Activated CD8-positive, alpha-beta memory T cell treated with anti-CD3 and anti-CD28 coated beads, Interleukin-2, amount 10 ng/mL, durations not matched to agents 7 days and 5 days (primary cell): ENCODE data around the gene CNR2. TPM values are rescaled to one million over a fixed set of nuclear protein-coding genes. Genes with fewer than 3 reads are reported as not detected.
"Not testable (repeated sequence)": the region's sequence is repeated elsewhere in the genome, so short reads cannot be mapped to it uniquely, and the experiment has no call there.

Experiments used
- ATAC-seq: fragments of 150-1000 bp; cut with Tn5 transposase; one replicate; pipeline ENCODE4 v1.10.0; 2021; ENCODE audit warnings: moderate library complexity
- CTCF ChIA-PET: fragments of 350-600 bp; sonication (Branson Sonifier 250); formaldehyde crosslinking; loops from one replicate; lab custom pipeline; 2021; ENCODE audit warnings: antibody characterized with exemption; lab: Charles Lee
- DNase-seq: peaks from one replicate; pipeline ENCODE4 v3.0.0-alpha.2; 2020
- H3K27ac Mint-ChIP-seq: one replicate; pipeline ENCODE4 v1.8.0; 2021; ENCODE audit warnings: mild to moderate bottlenecking, mixed read lengths
- H3K27me3 Mint-ChIP-seq: one replicate; pipeline ENCODE4 v1.8.0; 2021; ENCODE audit warnings: mixed read lengths
- H3K36me3 Mint-ChIP-seq: one replicate; pipeline ENCODE4 v1.8.0; 2021; ENCODE audit warnings: mild to moderate bottlenecking, mixed read lengths
- H3K4me1 Mint-ChIP-seq: one replicate; pipeline ENCODE4 v1.8.0; 2021; ENCODE audit warnings: mixed read lengths
- H3K4me3 Mint-ChIP-seq: one replicate; pipeline ENCODE4 v1.8.0; 2021; ENCODE audit warnings: mild to moderate bottlenecking, moderate library complexity, mixed read lengths
- H3K9me3 Mint-ChIP-seq: one replicate; pipeline ENCODE4 v1.8.0; 2022; ENCODE audit warnings: low read depth, mixed read lengths
- total RNA-seq, 2 experiments: library from RNA; stranded (reverse); gene quantifications; one replicate each; pipeline ENCODE4 v1.2.3, GENCODE V29; 2021

Gene CNR2
- total RNA-seq, 2 experiments from 2014 or later: 0.14 to 0.47 TPM

DNA sequence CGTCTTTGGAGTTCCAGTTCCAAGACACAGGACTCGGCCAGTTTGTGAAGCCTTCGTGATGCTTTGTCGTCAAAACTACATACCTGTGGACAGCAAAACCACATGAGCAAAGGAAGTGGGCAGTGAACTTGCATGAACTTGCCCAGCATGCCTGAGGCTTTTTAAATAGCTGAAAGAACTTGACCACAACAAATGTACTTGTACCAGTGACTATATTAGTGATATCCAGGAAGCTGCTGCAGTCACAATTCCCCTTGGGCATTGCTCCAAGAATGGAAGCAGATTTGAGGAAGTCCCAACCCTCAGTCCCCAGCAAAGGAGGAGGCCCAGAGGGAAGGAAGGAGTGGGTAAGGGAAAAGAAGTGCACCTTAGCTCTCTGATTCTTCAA lies 47.6 kb downstream of the CNR2 start:
- DNase-seq (peak; percentile 45), ATAC-seq (no peak)
- no peak overlapping the region for H3K4me3 Mint-ChIP-seq
- H3K27ac Mint-ChIP-seq: no peak overlapping the region
- CTCF ChIA-PET: interaction anchor here (0.9 to 1.2 kb wide), 3 partner anchors 40 to 94 kb away, joined by 3 to 4 read pairs (median 3); partner anchors contain the start of gene HMGCL
- H3K9me3 Mint-ChIP-seq: no peaks in the 10 kb centered on the region
- peaks cover 36% of the 10 kb centered on the region for H3K4me1 Mint-ChIP-seq
- H3K27me3 Mint-ChIP-seq: peaks cover 18% of the 10 kb centered on the region
- H3K36me3 Mint-ChIP-seq: peaks cover 4% of the 10 kb centered on the region

DNA sequence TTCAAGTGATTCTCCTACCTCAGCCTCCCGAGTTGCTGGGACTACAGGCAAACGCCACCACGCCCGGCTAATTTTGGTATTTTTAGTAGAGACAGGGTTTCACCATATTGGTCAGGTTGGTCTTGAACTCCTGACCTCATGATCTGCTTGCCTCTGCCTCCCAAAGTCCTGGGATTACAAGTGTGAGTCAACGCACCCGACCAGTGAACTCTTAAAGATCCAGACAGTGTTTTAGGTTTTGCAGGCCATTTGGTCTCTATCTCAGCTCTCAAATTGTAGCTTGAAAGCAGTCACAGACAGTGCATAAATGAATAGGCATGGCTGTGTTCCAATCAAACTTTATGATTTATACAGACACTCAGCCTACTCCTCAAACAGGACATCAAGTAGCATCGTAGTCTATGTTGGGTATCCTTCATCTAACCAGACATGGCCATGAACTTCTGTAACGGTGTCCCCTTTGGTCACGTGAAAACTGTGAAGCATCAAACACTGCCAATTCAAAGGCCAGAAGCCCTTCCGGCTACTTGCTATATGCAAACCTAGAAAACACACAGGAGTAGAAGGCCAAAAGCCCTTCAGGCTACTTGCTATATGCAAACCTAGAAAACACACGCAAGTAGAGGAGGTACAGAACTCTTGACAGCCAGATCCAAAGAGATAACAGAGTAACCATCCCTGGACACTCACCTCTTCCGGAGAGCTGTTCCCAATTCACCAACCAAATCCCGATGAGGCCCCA lies 48.2 kb downstream of the CNR2 start:
- H3K4me3 Mint-ChIP-seq: no peak overlapping the region
- ATAC-seq: no peak
- peaks cover 36% of the 10 kb centered on the region for H3K4me1 Mint-ChIP-seq
- H3K36me3 Mint-ChIP-seq: peaks cover 4% of the 10 kb centered on the region
- DNase-seq: no peak
- no peaks in the 10 kb centered on the region for H3K9me3 Mint-ChIP-seq
- peaks cover 14% of the 10 kb centered on the region for H3K27me3 Mint-ChIP-seq
- H3K27ac Mint-ChIP-seq: no peak overlapping the region
- CTCF ChIA-PET: interaction anchor here (0.5 to 1.2 kb wide), 3 partner anchors 35 to 93 kb away, joined by 3 to 4 read pairs (median 4); no protein-coding TSS in a partner anchor

DNA sequence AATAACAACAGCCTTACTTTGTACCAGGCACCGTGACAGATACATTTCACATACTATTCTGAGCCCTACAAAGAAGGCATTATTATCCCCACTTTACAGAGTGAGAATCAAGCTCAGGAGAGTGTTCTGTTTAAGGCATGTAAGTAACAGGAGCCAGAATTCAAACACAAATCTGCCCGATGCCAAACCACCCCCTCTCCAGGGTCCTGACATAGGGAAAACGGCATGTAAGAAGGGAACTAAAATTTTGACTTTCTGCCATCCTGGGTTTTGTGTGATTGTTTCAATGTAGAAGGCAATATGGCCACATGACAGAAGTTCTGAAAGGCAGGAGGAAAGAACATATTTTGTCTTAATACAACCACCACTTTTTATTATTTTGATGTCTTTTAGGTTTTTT lies 50.5 kb downstream of the CNR2 start:
- no peak overlapping the region for H3K4me3 Mint-ChIP-seq
- no peaks in the 10 kb centered on the region for H3K9me3 Mint-ChIP-seq
- H3K27me3 Mint-ChIP-seq: peaks cover 6% of the 10 kb centered on the region
- CTCF ChIA-PET: interaction anchor here (1.4 kb wide), 1 partner anchor 52 kb away, joined by 5 read pairs; no protein-coding TSS in a partner anchor
- ATAC-seq (no peak), DNase-seq (no peak)
- no peak overlapping the region for H3K27ac Mint-ChIP-seq
- peaks cover 4% of the 10 kb centered on the region for H3K36me3 Mint-ChIP-seq
- H3K4me1 Mint-ChIP-seq: peaks cover 26% of the 10 kb centered on the region

DNA sequence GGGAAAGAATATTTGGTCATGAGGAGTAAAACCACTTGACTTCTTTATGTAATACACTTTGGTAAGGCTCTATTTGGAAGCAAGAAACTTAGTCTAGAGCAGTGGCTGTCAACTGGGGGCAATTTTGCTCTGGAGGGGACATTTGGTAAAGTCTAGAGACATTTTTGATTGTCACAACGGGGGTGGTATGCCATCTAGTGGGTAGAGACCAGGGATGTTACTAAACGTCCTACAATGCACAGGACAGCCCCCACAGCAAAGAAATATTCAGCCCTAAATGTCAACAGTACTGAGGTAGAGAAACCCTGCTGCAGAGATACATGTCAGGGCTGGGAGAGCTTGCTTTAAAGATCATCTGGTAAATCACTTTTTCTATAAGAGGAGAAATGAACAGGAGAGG lies 58.6 kb downstream of the CNR2 start:
- no peak overlapping the region for H3K4me3 Mint-ChIP-seq
- peaks cover 3% of the 10 kb centered on the region for H3K36me3 Mint-ChIP-seq
- DNase-seq: peak; percentile 49
- peaks cover 9% of the 10 kb centered on the region for H3K4me1 Mint-ChIP-seq
- CTCF ChIA-PET: interaction anchor here (0.6 to 3.2 kb wide), 9 partner anchors 9 to 147 kb away, joined by 3 to 29 read pairs (median 4); partner anchors contain the start of gene GALE
- H3K9me3 Mint-ChIP-seq: no peaks in the 10 kb centered on the region
- ATAC-seq: peak; percentile 61
- no peaks in the 10 kb centered on the region for H3K27me3 Mint-ChIP-seq
- H3K27ac Mint-ChIP-seq: peak overlapping the region; percentile 31

DNA sequence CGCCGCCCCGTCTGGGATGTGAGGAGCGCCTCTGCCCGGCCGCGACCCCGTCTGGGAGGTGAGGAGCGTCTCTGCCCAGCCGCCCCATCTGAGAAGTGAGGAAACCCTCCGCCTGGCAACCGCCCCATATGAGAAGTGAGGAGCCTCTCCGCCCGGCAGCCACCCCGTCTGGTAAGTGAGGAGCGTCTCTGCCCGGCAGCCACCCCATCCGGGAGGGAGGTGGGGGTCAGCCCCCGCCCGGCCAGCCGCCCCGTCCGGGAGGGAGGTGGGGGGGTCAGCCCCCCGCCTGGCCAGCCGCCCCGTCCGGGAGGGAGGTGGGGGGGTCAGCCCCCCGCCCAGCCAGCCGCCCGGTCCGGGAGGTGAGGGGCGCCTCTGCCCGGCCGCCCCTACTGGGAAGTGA lies 60.0 kb downstream of the CNR2 start:
- H3K4me1 Mint-ChIP-seq, H3K27me3 Mint-ChIP-seq, H3K4me3 Mint-ChIP-seq, H3K9me3 Mint-ChIP-seq, H3K27ac Mint-ChIP-seq, CTCF ChIA-PET, H3K36me3 Mint-ChIP-seq, DNase-seq, ATAC-seq: not testable (repeated sequence)

DNA sequence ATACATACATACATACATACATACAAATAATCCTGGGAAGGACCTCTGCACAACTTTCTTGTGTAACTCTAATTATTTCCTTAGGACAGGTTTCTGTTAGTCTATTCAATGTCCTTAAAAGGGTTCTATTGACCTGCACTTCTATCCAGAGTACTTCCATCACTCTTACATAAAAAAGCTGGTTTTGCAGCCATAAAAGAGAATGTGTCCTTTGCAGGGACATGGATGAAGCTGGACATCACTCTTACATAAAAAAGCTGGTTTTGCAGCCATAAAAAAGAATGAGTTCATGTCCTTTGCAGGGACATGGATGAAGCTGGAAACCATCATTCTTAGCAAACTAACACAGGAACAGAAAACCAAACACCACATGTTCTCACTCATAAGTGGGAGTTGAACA lies 61.8 kb downstream of the CNR2 start:
- H3K9me3 Mint-ChIP-seq, H3K27me3 Mint-ChIP-seq, H3K4me1 Mint-ChIP-seq, ATAC-seq, DNase-seq, H3K27ac Mint-ChIP-seq, H3K4me3 Mint-ChIP-seq: not testable (repeated sequence)
- CTCF ChIA-PET: interaction anchor here (2.2 kb wide), 1 partner anchor 45 kb away, joined by 5 read pairs; no protein-coding TSS in a partner anchor
- H3K36me3 Mint-ChIP-seq: peaks cover 20% of the 10 kb centered on the region

DNA sequence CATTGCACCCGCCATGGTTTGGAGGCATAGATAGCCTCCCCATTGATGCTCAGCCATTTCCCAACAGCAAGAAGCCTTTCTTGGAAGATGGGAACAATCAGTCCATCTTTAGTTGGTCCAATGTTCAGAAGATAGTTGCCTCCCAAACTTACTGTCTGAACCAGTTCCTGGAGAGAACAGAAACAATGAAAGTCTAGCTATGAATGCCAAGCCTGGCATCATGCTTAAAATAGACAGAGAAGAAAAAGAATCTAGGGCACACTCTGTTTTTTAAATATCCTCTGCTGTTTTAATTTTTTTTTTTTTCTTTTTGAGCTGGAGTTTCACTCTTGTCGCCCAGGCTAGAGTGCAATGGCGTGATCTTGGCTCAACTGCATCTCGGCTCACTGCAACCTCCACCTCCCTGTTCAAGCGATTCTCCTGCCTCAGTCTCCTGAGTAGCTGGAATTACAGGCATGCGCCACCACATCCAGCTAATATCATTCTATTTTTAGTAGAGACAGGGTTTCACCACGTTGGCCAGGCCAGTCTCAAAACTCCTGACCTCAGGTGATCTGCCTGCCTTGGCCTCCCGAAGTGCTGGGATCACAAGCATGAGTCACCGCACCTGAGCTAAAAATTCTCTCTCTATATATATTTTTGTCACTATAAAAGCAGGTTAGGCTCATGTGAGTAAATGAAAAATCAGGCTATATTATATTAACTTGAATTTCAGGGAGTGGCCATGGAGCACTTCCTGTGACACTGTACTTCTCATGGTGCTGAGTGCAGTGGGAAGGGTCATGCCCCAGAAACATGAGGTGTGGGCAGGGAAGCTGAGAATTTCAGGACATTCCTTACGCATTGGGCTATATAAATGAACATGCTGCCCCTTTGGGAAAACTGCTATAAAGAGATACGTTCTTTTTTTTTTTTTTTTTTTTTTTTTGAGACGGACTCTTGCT lies 64.2 kb downstream of the CNR2 start:
- peaks cover 2% of the 10 kb centered on the region for H3K9me3 Mint-ChIP-seq
- peaks cover 27% of the 10 kb centered on the region for H3K36me3 Mint-ChIP-seq
- H3K4me1 Mint-ChIP-seq: no peaks in the 10 kb centered on the region
- no peak overlapping the region for H3K4me3 Mint-ChIP-seq
- ATAC-seq: no peak
- DNase-seq: no peak
- CTCF ChIA-PET: interaction anchor here (0.6 to 1.3 kb wide), 3 partner anchors 38 to 77 kb away, joined by 3 to 6 read pairs (median 4); no protein-coding TSS in a partner anchor
- H3K27ac Mint-ChIP-seq: no peak overlapping the region
- H3K27me3 Mint-ChIP-seq: no peaks in the 10 kb centered on the region

DNA sequence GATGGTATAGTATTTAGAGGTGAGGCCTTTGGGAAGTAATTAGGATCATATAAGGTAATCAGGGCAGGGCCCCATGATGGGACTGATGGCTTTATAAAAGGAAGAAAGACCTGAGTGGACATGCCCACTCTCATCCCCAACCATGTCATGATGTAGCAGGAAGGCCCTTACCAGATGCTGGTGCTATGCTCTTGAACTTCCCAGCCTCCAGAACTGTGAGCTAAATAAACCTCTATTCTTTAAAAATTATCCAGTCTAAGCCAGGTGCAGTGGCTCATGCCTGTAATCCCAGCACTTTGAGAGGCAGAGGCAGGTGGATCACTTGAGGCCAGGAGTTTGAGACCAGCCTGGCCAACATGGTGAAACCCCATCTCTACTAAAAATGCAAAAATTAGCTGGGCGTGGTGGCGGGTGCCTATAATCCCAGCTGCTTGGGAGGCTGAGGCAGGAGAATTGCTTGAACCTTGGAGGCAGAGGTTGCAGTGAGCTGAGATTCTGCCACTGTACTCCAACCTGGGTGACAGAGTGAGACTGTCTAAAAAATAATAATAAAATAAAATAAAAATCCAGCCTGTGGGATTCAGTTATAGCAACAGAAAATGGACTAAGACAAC lies 65.6 kb downstream of the CNR2 start:
- CTCF ChIA-PET, DNase-seq: not testable (repeated sequence)

DNA sequence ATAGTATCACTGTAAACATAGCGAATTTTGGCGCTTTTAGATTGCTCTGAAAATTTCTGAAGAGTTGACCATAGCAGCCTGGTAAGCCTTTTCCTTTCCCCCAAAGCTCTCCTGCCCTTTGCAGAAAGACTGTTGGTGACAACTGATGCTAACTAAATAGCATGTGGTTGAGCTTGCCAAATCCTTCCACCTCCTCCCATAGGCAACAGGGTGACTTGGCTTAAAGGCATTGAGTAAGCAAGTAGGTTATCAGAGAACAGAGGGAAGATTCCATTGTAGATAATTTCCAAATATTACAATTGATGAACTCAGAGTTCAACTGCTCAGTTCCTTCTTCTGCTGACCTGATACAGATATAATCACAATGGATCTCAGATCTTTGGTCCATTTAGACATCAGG lies 68.0 kb downstream of the CNR2 start:
- Mint-ChIP-seq H3K27ac (no peak overlapping the region), H3K9me3 (peaks cover 2% of the 10 kb centered on the region), H3K27me3 (peaks cover 11% of the 10 kb centered on the region), H3K4me3 (no peak overlapping the region), H3K36me3 (peaks cover 24% of the 10 kb centered on the region), H3K4me1 (no peaks in the 10 kb centered on the region)
- no peak for ATAC-seq
- CTCF ChIA-PET: interaction anchor here (2.1 kb wide), 1 partner anchor 9 kb away, joined by 6 read pairs; no protein-coding TSS in a partner anchor
- no peak for DNase-seq

More for the DNA sequence above, 65.6 kb downstream of the CNR2 start:
- not testable (repeated sequence) for H3K4me3 Mint-ChIP-seq, H3K27ac Mint-ChIP-seq, H3K27me3 Mint-ChIP-seq, H3K4me1 Mint-ChIP-seq, H3K9me3 Mint-ChIP-seq, ATAC-seq
- peaks cover 26% of the 10 kb centered on the region for H3K36me3 Mint-ChIP-seq

DNA sequence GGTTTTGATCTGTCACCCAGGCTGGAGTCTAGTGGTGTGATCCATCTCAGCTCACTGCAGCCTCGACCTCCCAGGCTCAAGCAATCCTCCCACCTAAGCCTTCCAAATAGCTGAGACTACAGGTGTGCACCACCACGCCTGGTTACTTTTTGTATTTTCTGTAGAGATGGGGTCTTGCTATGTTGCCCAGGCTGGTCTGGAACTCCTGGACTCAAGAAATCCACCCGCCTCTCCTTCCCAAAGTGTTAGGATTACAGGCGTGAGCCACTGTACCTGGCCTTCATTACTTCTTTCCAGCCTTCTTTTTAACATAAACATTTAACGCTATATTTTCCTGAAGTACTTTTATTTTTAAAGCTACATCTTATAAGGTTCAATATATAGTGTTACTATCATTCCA lies 69.5 kb downstream of the CNR2 start:
- H3K36me3 Mint-ChIP-seq: peaks cover 24% of the 10 kb centered on the region
- H3K4me1 Mint-ChIP-seq: peaks cover under 1% of the 10 kb centered on the region
- H3K9me3 Mint-ChIP-seq: peaks cover 2% of the 10 kb centered on the region
- no peak overlapping the region for H3K4me3 Mint-ChIP-seq
- DNase-seq (no peak), ATAC-seq (no peak)
- CTCF ChIA-PET: interaction anchor here (1.0 to 2.1 kb wide), 3 partner anchors 11 to 66 kb away, joined by 3 to 6 read pairs (median 5); partner anchors contain the start of gene PITHD1
- peaks cover 11% of the 10 kb centered on the region for H3K27me3 Mint-ChIP-seq
- no peak overlapping the region for H3K27ac Mint-ChIP-seq

DNA sequence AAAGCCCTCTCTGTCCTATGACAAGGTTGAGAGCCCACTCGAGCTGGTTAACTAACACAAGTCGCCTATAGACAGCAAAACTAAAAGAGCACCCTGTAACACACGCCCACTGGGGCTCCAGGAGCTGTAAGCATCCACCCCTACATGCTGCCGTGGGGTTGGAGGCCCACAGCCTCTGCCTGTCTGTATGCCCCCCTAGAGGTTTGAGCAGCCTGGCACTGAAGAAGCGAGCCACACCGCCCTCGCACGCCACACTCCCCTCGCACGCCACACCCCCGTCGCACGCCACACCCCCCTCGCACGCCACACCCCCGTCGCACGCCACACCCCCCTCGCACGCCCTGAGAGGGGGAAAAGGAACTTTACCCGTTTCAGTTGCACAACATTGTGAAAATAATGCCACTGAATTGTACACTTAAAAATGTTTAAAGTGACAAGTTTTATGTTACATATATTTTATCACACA lies 74.7 kb downstream of the CNR2 start:
- peak overlapping the region; percentile 66 for H3K4me3 Mint-ChIP-seq
- H3K4me1 Mint-ChIP-seq: peaks cover 15% of the 10 kb centered on the region
- ATAC-seq (peak; percentile 100), DNase-seq (peak; percentile 80)
- no peaks in the 10 kb centered on the region for H3K9me3 Mint-ChIP-seq
- peaks cover 15% of the 10 kb centered on the region for H3K27me3 Mint-ChIP-seq
- CTCF ChIA-PET: interaction anchor here (0.8 to 2.3 kb wide), 5 partner anchors 12 to 434 kb away, joined by 3 to 13 read pairs (median 3); no protein-coding TSS in a partner anchor
- H3K36me3 Mint-ChIP-seq: no peaks in the 10 kb centered on the region
- H3K27ac Mint-ChIP-seq: no peak overlapping the region

DNA sequence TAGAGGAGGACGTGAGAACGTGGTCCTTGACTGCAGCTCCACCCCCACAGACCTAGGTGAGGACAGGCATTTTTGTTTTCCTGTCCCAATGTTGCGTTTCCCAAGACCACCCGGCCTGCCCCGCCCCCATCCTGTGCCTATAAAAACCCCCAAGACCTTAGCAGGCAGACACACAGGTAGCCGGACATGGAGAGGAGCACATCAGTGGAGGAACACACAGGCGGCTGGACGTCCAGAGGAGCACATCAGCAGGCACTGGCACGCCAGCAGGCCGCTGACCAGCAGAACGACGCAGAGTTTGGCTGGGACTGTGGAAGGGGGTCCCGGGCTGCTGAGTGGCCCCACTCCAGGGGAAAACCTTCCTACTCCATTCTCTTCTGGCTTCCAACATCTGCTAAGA lies 75.3 kb downstream of the CNR2 start:
- ATAC-seq (no peak), DNase-seq (no peak)
- Mint-ChIP-seq H3K27ac (no peak overlapping the region), H3K4me3 (peak overlapping the region; percentile 66), H3K27me3 (peaks cover 15% of the 10 kb centered on the region), H3K36me3 (no peaks in the 10 kb centered on the region), H3K9me3 (no peaks in the 10 kb centered on the region), H3K4me1 (peaks cover 15% of the 10 kb centered on the region)
- CTCF ChIA-PET: interaction anchor here (1.3 to 2.3 kb wide), 3 partner anchors 11 to 28 kb away, joined by 3 to 13 read pairs (median 4); no protein-coding TSS in a partner anchor
